Parathyroid adenoma (tissue), 2 donors: ENCODE measurements around the gene NR0B2.

Source experiments
- H2AFZ ChIP-seq: fragments of 300-600 bp; sonication (generic); one replicate; pipeline ENCODE4 v1.7.0; 2017; ENCODE audit warnings: antibody characterized with exemption, mild to moderate bottlenecking
- H3K27ac ChIP-seq: fragments of 300-600 bp; sonication (generic); one replicate; pipeline ENCODE4 v1.7.0; 2017
- H3K27me3 ChIP-seq: fragments of 300-600 bp; sonication (generic); one replicate; pipeline ENCODE4 v1.7.0; 2017; ENCODE audit warnings: low read length; ENCODE audit not compliant: control insufficient read depth, insufficient read depth
- H3K36me3 ChIP-seq: fragments of 300-600 bp; sonication (generic); one replicate; pipeline ENCODE4 v1.7.0; 2017; ENCODE audit warnings: low read length; ENCODE audit not compliant: control insufficient read depth, insufficient read depth
- H3K4me1 ChIP-seq: fragments of 300-600 bp; sonication (generic); one replicate; pipeline ENCODE4 v1.7.0; 2017; ENCODE audit warnings: control low read depth
- H3K4me2 ChIP-seq: fragments of 300-600 bp; sonication (generic); one replicate; pipeline ENCODE4 v1.7.0; 2017; ENCODE audit warnings: low read length
- H3K4me3 ChIP-seq: fragments of 300-600 bp; sonication (generic); one replicate; pipeline ENCODE4 v1.7.0; 2017; ENCODE audit warnings: low read depth, low read length
- H3K79me2 ChIP-seq: fragments of 300-600 bp; sonication (generic); one replicate; pipeline ENCODE4 v1.7.0; 2017; ENCODE audit warnings: control low read depth
- H3K9ac ChIP-seq: fragments of 300-600 bp; sonication (generic); one replicate; pipeline ENCODE4 v1.7.0; 2017; ENCODE audit warnings: mild to moderate bottlenecking
- H3K9me3 ChIP-seq: fragments of 300-600 bp; sonication (generic); one replicate; pipeline ENCODE4 v1.7.0; 2017; ENCODE audit warnings: low read length; ENCODE audit not compliant: control insufficient read depth
- TF ChIP-seq, protein P1 (sequence below): fragments of 300-600 bp; sonication (generic); IDR thresholded peaks from one replicate; pipeline ENCODE4 v1.7.0; 2017; ENCODE audit warnings: antibody characterized with exemption, mild to moderate bottlenecking
- donor health status: primary hyperparathyroidism.

The NR0B2 gene

DNA sequence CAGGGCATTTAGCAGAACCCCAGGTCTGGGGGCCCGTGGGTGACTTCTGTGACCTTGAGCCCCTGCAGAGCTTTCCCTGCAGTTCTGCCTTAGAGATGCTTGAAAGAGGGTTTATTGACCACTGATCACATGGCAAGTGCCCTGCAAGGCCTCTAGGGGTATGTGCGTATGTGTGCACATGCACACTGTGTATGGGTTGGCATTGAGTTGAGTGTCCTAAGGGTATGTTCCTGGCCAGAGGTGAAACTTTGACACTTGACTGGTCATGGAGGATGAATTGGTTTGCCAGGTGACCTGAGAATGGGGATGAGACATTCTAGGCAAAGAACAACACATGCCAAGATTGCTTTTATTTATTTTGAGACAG, 24.9 kb upstream of the NR0B2 start:
- H2AFZ ChIP-seq = no peak overlapping the region
- H3K9ac ChIP-seq = no peak overlapping the region
- no peak overlapping the region for H3K4me2 ChIP-seq
- no peaks in the 10 kb centered on the region for H3K9me3 ChIP-seq
- H3K4me3 ChIP-seq = no peak overlapping the region
- H3K27me3 ChIP-seq = no peaks in the 10 kb centered on the region
- H3K36me3 ChIP-seq = no peaks in the 10 kb centered on the region
- H3K79me2 ChIP-seq = peaks cover 2% of the 10 kb centered on the region
- H3K4me1 ChIP-seq = no peaks in the 10 kb centered on the region
- H3K27ac ChIP-seq = no peak overlapping the region
- TF ChIP-seq, protein P1, sequence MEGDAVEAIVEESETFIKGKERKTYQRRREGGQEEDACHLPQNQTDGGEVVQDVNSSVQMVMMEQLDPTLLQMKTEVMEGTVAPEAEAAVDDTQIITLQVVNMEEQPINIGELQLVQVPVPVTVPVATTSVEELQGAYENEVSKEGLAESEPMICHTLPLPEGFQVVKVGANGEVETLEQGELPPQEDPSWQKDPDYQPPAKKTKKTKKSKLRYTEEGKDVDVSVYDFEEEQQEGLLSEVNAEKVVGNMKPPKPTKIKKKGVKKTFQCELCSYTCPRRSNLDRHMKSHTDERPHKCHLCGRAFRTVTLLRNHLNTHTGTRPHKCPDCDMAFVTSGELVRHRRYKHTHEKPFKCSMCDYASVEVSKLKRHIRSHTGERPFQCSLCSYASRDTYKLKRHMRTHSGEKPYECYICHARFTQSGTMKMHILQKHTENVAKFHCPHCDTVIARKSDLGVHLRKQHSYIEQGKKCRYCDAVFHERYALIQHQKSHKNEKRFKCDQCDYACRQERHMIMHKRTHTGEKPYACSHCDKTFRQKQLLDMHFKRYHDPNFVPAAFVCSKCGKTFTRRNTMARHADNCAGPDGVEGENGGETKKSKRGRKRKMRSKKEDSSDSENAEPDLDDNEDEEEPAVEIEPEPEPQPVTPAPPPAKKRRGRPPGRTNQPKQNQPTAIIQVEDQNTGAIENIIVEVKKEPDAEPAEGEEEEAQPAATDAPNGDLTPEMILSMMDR = no peak

DNA sequence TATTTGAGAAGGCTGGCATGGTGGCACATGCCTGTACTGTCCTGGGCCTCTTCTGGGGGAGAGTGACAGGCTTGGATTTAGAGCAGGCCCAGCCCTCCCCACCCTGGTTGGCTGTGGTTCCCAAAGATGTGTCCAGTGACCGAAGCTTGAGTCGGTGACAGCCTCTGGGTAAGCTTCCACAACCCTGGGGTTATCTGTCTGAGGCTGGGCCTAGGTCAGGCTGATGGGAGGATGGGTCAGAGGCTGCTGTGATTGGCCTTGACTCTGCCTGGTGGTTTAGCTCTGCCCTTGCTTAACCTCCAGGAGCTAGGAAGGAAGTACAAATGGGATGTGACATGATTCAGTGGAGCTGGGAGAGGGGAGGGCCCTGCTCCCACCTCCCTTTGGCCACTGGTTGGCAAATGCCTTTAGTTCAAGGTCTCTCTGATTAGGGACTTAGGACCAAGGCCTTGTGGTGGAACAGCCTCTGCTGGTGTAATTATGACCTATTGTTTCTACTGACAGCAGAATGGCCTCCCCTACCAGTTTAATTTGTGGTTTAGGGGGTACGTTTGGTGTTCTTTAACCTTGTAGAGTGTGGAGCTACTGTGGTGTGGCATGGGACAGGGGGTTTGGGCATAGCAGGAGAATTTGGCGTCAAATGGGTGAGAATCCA, 24.4 kb upstream of the NR0B2 start:
- TF ChIP-seq, protein P1 = no peak
- no peak overlapping the region for H3K9ac ChIP-seq
- no peaks in the 10 kb centered on the region for H3K36me3 ChIP-seq

DNA sequence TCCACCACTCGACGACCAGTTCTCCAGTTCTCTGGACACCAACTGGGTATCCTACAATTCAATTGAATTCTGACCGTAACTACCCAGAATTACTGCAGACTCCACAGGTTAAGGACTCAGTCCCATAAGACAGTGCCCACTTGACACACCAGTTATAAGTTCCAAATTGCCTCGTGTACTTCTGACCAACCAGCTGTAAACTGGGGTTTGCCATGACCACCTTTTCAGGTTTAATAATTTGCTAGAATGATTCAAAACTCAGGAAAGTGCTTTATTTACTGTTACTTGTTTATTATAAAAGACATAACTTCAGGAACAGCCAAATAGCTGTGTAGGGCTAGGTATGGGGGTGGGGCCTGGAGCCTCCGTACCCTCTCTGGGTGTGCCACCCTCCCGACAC, 23.0 kb upstream of the NR0B2 start:
- Histone ChIP-seq H3K27me3 (no peaks in the 10 kb centered on the region), H3K9me3 (no peaks in the 10 kb centered on the region), H3K4me2 (no peak overlapping the region), H3K36me3 (no peaks in the 10 kb centered on the region), H3K4me1 (no peaks in the 10 kb centered on the region), H3K9ac (no peak overlapping the region), H3K79me2 (peaks cover 2% of the 10 kb centered on the region), H3K4me3 (no peak overlapping the region), H2AFZ (no peak overlapping the region), H3K27ac (no peak overlapping the region)
- TF ChIP-seq, protein P1 = no peak

More for the DNA sequence above, 24.4 kb upstream of the NR0B2 start:
- no peak overlapping the region for H3K27ac ChIP-seq
- no peaks in the 10 kb centered on the region for H3K9me3 ChIP-seq
- peaks cover 2% of the 10 kb centered on the region for H3K79me2 ChIP-seq
- H3K4me3 ChIP-seq = no peak overlapping the region
- no peak overlapping the region for H2AFZ ChIP-seq
- no peak overlapping the region for H3K4me2 ChIP-seq
- no peaks in the 10 kb centered on the region for H3K4me1 ChIP-seq
- no peaks in the 10 kb centered on the region for H3K27me3 ChIP-seq

DNA sequence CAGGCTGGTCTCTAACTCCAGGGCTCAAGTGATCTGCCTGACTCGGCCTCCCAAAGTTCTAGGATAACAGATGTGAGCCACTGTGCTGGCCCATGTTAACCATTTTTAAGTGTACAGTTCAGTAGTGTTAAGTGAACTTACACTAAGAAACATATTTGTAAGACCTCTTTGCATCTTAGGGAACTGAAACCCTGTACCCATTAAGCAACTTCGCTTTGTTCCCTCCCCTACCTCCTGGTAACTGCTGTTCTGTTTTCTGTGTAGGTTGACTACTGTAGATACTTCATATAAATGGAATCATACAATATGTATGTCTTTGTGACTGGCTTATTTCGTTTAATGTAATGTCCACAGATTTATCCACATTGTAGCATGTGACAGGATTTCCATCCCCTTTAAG, 18.8 kb upstream of the NR0B2 start:
- no peak overlapping the region for H3K4me3 ChIP-seq
- H3K79me2 ChIP-seq = peaks cover 2% of the 10 kb centered on the region
- H3K9me3 ChIP-seq = no peaks in the 10 kb centered on the region
- H3K4me2 ChIP-seq = no peak overlapping the region
- H3K36me3 ChIP-seq = no peaks in the 10 kb centered on the region
- H3K4me1 ChIP-seq = no peaks in the 10 kb centered on the region
- no peak overlapping the region for H3K27ac ChIP-seq
- H3K27me3 ChIP-seq = no peaks in the 10 kb centered on the region
- no peak overlapping the region for H3K9ac ChIP-seq
- no peak overlapping the region for H2AFZ ChIP-seq
- TF ChIP-seq, protein P1 = no peak

DNA sequence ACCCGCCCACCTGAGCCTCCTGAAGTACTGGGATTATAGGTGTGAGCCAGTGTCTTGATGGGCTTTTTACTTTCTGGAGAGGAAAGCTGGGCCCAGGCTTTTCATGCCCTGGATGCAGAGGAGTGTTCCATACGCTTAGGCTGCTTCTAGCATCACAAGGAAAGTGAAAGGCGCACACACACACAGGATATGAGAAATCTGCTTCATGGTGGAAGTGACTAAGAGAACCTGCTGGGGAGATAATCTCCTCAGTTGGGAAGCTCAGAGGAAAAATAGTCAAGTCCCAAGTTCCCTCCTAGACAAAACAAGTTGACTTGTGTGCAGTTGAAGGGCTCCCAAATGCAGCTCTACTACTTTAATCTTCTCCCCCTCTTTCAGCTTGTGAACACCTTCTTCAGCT, 9.9 kb upstream of the NR0B2 start:
- H3K27me3 ChIP-seq = no peaks in the 10 kb centered on the region
- H3K27ac ChIP-seq = no peak overlapping the region
- no peak overlapping the region for H3K4me2 ChIP-seq
- TF ChIP-seq, protein P1 = no peak
- H3K4me3 ChIP-seq = no peak overlapping the region
- no peaks in the 10 kb centered on the region for H3K36me3 ChIP-seq
- no peak overlapping the region for H3K9ac ChIP-seq
- H3K9me3 ChIP-seq = no peaks in the 10 kb centered on the region
- peaks cover 12% of the 10 kb centered on the region for H3K79me2 ChIP-seq
- H2AFZ ChIP-seq = no peak overlapping the region
- H3K4me1 ChIP-seq = no peaks in the 10 kb centered on the region
